Stimulated activated CD8-positive, alpha-beta memory T cell treated with anti-CD3 and anti-CD28 coated beads, Interleukin-15, amount 100 ng/mL, for 1 hour (primary cell): ENCODE results near the gene OR51B5.
"Not testable (repeated sequence)": the region's sequence is repeated elsewhere in the genome, so short reads cannot be mapped to it uniquely, and the experiment has no call there.

Experiments used
- DNase-seq: peaks from one replicate; pipeline ENCODE4 v3.0.0-alpha.2; 2020; ENCODE audit warnings: low read depth

OR51B5 gene

DNA sequence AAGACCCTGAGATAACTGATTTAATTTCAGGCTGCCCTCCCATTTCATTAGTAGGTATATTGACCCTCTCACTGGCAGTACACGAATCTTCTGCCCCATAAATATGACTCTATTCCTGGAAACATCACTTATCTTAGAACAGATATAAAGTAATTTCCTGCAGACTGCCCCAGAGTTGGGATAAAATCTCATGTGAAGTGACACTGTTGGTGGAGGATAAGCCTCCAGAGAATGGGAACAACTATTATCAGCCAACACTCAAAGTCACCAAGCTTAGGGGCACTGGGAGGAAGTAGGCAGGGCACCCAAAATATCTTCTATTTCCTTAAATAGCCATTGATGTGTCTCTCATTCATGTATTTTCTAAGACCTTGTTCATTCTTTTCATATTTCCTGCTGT lies 8.2 kb downstream of the OR51B5 start:
- DNase-seq = no peak

DNA sequence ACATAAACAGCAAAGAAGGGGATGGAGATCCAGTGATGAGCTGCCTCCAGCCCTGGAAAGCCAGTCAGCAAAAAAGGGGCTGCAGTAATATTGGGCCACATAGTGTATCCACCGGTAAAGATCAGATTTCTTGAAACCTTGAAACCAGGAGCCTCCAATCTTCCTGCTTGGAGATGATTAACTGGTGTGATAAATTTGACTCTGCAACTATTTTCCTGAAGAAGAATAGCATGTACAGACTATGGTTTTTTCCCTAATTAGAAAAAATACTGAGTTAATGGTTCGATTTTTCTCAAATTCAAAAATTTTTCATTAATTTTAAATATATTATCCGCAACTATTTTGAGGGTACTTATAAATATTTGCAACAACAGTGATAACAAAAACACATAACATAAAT lies 19.1 kb downstream of the OR51B5 start, which contains the start of gene OR51B2:
Gene OR51B2 (minus strand): TSS at position 101 of the 400 bp plus-strand sequence. CDS start 0 bp downstream, at position 101.
- DNase-seq = no peak

DNA sequence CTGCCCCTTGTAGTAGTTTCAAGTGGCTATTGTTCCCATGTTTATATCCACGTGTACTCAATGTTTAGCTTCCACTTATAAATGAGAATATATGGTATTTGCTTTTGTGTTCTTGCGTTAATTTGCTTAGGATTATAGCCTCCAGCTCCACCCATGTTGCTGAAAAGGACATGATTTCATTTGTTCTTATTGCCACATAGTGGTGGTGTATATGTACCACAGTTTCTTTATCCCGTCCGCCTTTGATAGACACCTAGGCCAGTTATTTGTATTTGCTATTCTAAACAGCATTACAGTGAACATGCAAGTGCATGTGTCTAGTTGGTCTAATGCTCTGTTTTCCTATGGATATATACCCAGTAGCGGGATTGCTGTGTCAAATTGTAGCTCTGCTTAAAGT lies 26.0 kb downstream of the OR51B5 start:
- DNase-seq = no peak

DNA sequence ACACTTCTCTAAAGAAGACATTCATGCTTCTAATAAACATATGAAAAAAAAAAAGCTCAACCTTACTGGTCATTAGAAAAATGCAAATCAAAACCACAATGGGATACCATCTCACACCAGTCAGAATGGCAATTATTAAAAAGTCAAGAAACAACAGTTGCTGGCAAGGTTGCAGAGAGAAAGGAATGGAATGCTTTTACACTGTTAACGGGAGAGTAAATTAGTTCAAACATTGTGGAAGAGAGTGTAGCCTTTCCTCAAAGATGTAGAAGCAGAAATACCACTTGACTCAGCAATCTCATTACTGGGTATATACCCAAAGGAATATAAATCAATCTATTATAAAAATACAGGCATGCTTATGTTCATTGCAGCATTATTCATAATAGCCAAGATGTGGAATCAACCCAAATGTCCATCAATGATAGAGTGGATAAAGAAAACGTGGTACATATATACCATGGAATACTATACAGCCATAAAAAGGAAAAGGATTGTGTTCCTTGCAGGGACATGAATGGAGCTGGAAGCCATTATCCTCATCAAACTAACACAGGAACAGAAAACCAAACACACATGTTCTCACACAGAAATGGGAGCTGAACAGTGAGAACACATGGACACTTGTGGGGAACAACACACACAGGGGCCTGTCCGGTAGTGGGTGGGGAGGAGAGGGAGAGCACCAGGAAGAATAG lies 29.8 kb downstream of the OR51B5 start:
- DNase-seq = not testable (repeated sequence)

DNA sequence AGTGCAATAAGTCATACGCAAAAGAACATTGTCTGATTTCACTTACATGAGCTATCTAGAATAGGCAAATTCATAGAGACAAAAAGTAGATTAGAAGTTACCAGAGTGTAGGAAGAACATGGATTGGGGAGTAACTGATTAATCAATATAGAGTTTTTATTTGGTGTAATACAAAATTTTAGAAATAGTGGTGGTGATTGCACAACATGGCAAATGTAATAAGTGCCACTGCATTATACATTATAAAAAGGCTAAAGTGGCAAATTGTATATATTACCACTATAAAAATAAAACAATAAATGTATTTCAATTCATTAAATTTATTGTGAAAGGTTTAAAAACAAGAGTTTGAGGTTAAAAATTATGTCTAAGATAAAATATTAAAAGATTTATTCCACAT lies 32.9 kb downstream of the OR51B5 start:
- no peak for DNase-seq

DNA sequence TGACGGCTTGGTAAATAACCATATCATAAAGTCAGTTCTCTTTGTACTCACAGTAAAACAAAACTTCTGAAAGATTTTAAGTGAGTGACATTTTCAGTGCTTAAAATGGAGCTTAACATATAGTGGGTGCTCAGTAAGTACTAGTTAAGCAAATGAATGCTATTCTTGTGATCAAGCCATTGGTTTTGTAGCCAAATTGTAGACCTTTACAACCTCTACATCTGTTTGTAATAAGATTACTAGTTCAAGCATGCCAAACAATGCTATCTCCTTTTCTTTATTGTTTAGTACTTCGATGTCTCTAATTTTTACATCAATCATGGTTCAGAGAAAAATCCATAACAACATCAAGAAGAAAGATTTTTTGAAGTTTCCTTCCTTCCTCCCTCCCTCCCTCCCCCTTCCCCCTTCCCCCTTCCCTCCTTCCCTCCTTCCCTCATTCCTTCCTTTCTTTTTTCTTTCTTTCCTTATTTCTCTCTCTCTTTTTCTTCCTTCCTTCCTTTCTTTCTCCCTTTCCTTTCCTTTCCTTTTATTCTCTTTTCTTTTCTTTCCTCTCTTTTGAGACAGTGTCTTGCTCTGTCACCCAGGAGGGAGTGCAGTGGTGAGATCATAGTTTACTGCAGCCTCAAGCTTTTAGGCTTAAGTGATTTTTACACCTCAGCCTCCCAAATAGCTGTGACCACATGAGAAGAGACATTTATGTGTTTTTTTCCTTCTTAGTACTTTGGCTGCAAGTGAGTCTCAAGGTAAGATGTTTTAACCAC lies 35.9 kb downstream of the OR51B5 start:
- no peak for DNase-seq

DNA sequence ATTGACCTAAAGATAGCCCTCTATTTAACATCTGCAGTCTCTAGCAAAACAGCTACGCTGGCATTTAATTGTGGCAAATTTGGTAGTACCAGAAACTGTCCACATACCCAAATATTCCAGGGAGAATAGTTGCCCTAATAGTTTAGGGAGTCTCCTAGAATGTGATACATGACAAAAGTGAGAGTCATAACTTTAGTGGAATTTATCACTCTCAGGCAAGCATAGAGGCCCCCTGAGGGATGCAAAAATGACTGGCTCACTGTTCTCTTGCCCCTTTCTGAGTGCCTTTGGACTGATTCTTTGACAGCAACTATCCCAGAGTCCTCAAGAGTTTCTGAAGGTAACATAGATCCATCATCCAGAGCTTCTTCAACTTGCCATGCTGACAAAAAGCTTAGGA lies 39.3 kb downstream of the OR51B5 start:
- DNase-seq = no peak

DNA sequence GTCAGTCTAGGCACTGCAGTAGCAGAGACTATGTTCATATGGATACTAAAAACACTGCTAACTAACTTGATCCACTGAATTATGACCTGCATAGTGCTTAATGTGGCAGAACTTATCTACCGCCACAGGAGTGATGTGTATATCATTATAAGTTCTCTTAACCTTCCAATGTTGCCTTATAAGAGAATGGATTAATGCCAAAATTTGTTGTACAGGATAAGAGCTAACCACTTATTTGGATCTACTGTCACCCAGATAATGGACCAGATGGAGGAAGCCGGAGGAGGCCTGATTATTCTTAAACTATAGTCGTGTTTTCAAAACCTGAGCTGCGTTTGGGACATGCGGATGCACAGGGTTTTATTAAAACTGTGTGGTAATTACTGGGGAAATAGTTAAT lies 39.7 kb downstream of the OR51B5 start:
- no peak for DNase-seq

DNA sequence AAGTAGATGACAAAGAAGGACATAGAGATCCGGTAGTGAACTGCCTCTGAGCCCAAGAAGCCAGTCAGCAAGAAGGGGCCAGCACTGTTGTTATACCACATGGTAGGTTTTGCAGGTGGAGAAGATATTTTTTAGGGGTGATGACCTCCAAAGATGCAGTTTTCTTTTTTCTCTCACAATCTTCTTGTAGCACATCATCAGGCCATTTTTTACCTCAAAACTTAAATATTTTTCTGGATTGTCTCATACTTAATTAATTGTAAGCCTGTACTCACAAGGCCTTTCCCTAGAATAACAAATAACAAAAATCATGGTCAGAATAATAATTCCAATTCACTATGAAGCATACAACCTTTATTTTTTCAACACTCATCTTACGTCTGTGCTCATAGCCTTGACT lies 41.5 kb downstream of the OR51B5 start, which contains the start of gene OR51B4:
Gene OR51B4 (minus strand): TSS at position 101 of the 400 bp plus-strand sequence. CDS start 0 bp downstream, at position 101.
- DNase-seq = no peak

DNA sequence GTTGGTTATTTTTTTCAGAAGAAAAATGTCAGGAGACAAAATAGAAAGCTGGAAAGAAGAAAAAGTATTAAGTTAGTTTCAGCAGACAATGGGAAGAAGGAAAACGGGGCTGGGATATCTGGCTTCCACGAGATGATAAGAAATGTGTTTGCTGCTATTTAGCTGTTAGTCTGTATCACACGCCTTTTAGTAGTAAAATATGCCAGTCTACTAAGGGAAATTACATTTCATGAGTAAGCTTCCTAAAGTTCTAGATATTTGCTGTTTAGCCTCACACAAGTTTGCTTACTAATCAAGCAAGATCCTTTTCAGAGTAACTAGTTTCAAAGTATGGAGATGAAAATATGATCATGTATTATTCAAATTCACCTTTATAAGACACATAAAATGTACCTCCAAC lies 43.1 kb downstream of the OR51B5 start:
- no peak for DNase-seq

DNA sequence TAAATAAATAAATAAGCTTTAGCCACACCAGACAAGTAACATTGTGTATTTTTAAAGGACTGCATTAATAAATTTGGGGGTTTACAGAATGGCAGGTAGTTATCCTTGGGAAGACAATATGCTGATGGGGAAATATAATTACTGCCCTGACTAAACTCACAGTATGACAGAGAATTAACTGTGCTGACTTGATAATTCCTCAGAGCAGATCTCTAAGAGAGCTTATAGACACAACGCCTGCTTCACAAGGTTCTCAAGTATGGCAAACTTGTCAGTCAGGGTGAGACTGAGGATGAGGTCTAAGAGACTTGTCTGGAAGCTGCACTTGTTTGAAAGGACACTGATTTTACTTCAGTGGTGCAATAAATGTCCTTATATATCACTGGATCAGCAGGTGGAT lies 44.9 kb downstream of the OR51B5 start:
- no peak for DNase-seq

DNA sequence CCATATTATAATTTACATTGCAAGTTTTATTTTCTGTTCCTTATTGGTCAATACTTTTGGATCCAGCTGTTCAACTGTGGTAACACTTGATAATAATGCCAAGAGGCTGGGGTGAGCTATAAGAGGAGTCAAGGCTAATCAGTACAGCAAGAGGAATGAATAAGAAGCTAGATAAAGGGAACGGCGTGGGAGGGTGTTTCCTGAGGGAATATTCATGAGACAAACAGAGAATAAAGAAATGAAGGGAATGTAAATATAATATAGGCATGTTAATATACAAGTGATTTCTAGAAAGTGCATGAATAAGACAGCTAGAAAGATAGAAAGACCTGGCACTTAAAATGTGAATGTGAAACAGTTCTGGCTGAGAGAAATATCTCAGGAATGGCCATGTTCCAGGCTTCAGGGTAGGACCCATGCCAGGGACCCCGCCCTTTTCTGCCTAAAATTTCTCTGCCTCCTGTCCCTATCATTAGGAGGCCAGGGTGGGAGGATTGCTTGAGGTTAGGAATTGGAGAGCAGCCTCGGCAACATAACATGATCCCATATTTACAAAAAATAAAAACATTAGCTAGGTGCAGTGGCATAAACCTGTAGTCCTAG lies 45.5 kb downstream of the OR51B5 start:
- no peak for DNase-seq

DNA sequence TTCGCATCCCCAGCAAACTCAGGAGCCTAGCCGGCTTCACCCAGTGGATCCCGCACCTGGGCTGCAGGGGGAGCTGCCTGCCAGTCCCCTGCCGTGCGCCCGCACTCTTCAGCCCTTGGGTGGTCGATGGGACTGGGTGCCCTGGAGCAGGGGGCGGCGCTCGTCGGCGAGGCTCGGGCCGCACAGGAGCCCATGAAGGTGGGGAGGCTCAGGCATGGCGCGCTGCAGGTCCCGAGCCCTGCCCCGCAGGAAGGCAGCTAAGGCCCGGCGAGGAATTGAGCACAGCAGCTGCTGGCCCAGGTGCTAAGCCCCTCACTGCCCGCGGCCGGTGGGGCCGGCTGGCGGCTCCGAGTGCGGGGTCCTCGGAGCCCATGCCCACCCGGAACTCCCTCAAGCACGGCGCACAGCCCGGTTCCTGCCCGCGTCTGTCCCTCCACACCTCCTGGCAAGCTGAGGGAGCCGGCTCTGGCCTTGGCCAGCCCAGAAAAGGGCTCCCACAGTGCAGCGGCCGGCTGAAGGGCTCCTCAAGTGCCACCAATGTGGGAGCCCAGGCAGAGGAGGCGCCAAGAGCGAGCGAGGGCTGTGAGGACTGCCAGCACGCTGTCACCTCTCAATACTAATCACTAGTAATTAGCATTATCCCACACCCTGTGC lies 48.9 kb downstream of the OR51B5 start:
- DNase-seq = not testable (repeated sequence)

DNA sequence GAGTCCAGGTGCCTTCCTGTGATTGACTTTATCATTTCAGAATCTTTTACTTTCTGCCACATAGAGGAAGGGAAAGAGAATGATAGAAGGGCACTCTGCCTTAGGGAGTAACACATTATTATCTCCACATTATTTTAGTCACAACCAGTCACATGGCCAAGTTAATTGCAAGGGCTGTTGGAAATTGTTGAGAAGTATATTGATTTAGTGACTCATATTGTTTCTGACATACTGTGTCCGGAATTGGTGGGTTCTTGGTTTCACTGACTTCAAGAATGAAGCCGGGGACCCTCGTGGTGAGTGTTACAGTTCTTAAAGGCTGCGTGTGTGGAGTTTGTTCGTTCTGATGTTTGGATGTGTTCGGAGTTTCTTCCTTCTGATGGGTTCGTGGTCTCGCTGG lies 50.3 kb downstream of the OR51B5 start:
- no peak for DNase-seq
